Heart left ventricle (tissue), 13 donors: ENCODE measurements around the gene CTNNA3.

Experiments
- CTCF ChIP-seq, 12 donors: fragments of 200-600 bp; sonication (generic) in 4 of 12; IDR thresholded peaks; one replicate each; pipeline versions ENCODE4 v1.5.0 to v1.8.0; 2018 to 2022; ENCODE audit warnings: antibody characterized with exemption in 12 of 12, mild to moderate bottlenecking in 5 of 12
- POLR2A ChIP-seq, 2 donors: fragments of 450-650 bp; IDR thresholded peaks; one replicate each; pipeline ENCODE4 v1.6.1; 2017; ENCODE audit warnings: antibody characterized with exemption in 2 of 2, mild to moderate bottlenecking in 2 of 2, moderate library complexity in 2 of 2
- donor health status: ischemic (EF 13 %, LVEDD 7.1; RV severe dilation, severe dysfunction).
- donor health status: DM: no; HTN: yes; CAD: no.
- donor health status: DM: no; HTN: no; CAD: no.
- donor health status: ischemic (EF 25% LVEDD 6.9; RV normal size, moderate dysfunction).
- donor health status: ischemic (EF 25% LVEDD 5.7; RV mildly dilated, moderate dysfunction).
- donor health status: ischemic (EF 35%, LVEDD 5.7; RV mildly dilated, moderate dysfunction).
- donor health status: nonischemic (EF 11% LVEDD 7.7; RV severe dilation, severe dysfunction).
- donor health status: DM: yes; HTN: yes; CAD: no.
- donor health status: PGD.
- donor health status: ischemic (EF 29% LVEDD 5.4; RV normal size, mild dysfunction).
- donor health status: nonischemic (EF 23%, LVEDD 6.1; RV moderate dilation, normal function).

- TF ChIP-seq CTCF (IDR thresholded peaks at IDR 0.05) (no peak), POLR2A (IDR thresholded peaks at IDR 0.05) (no peak)
Observed at GRCh38 chr10:66257801-66258200, 1438.2 kb downstream of the CTNNA3 start.
